ENCODE data around the gene ZDHHC19.

- TF ChIP-seq CTCF (IDR thresholded peaks at IDR 0.05; ENCODE audit: borderline replicate concordance, extremely low read depth, low read length, poor library complexity, severe bottlenecking) (no peak), EZH2 (IDR thresholded peaks at IDR 0.05; ENCODE audit: borderline replicate concordance, low read depth, low read length, severe bottlenecking) (no peak)
Observed at GRCh38 chr3:196175722-196176121, 35.5 kb downstream of the ZDHHC19 start.

All from DND-41 (cell line).